ENCODE data around the gene DUSP23.

GRCh38 chr1:159783724-159784123, 3.0 kb downstream of the DUSP23 start:
- TF ChIP-seq CTCF (IDR thresholded peaks at IDR 0.05) = no peak
- TF ChIP-seq EP300 (IDR thresholded peaks at IDR 0.05) = no peak
